ENCODE data around the gene LTN1.

GRCh38 chr21:28904961-28905435 lies 87.7 kb downstream of the LTN1 start:
- TF ChIP-seq, protein P1, sequence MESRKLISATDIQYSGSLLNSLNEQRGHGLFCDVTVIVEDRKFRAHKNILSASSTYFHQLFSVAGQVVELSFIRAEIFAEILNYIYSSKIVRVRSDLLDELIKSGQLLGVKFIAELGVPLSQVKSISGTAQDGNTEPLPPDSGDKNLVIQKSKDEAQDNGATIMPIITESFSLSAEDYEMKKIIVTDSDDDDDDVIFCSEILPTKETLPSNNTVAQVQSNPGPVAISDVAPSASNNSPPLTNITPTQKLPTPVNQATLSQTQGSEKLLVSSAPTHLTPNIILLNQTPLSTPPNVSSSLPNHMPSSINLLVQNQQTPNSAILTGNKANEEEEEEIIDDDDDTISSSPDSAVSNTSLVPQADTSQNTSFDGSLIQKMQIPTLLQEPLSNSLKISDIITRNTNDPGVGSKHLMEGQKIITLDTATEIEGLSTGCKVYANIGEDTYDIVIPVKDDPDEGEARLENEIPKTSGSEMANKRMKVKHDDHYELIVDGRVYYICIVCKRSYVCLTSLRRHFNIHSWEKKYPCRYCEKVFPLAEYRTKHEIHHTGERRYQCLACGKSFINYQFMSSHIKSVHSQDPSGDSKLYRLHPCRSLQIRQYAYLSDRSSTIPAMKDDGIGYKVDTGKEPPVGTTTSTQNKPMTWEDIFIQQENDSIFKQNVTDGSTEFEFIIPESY (IDR thresholded peaks at IDR 0.05; ENCODE audit: extremely low read depth, insufficient replicate concordance, low read length), result no peak
- no peak for TF ChIP-seq POLR2A (IDR thresholded peaks at IDR 0.05; ENCODE audit: borderline replicate concordance, extremely low read depth, insufficient read depth, insufficient read length)
- TF ChIP-seq MAX (IDR thresholded peaks at IDR 0.05), result no peak
- TF ChIP-seq CTCF (IDR thresholded peaks at IDR 0.05 in 2 of 3, conservative IDR thresholded peaks at IDR 0.05 in 1 of 3; ENCODE audit: borderline replicate concordance in 1 of 3, insufficient read depth in 1 of 3, low read depth in 2 of 3, low read length in 2 of 3), result no peak
- no peak for TF ChIP-seq RAD21 (IDR thresholded peaks at IDR 0.05; ENCODE audit: low read depth)
- TF ChIP-seq JUND (IDR thresholded peaks at IDR 0.05), result no peak

Measured in HCT116 (cell line).